PFSK-1 (cell line): ENCODE measurements around the gene KCNIP1.

Source experiments
- FOXP2 ChIP-seq: optimal IDR thresholded peaks from 2 replicates; pipeline ENCODE3; 2011; ENCODE audit warnings: borderline replicate concordance, control low read depth, inconsistent platforms; ENCODE audit not compliant: insufficient read depth; ENCODE audit errors: extremely low read length, extremely low read depth
- POLR2AphosphoS5 ChIP-seq: IDR thresholded peaks from 2 replicates; pipeline ENCODE4 v1.6.1; 2012; ENCODE audit warnings: low read depth, mild to moderate bottlenecking, control low read depth, low read length, moderate library complexity
- REST ChIP-seq, 2 experiments: IDR thresholded peaks; 2 replicates each; pipeline versions ENCODE4 v1.6.1 to v1.8.0; 2011 to 2012; ENCODE audit warnings: low read depth in 2 of 2, low read length in 2 of 2, control low read depth in 1 of 2, inconsistent platforms in 1 of 2, mild to moderate bottlenecking in 1 of 2, moderate library complexity in 1 of 2; ENCODE audit not compliant: insufficient read depth in 1 of 2
- SIN3A ChIP-seq: IDR thresholded peaks from 2 replicates; pipeline ENCODE4 v1.6.1; 2012; ENCODE audit warnings: mild to moderate bottlenecking, low read length, moderate library complexity, borderline replicate concordance; ENCODE audit not compliant: insufficient read depth
- TAF1 ChIP-seq: IDR thresholded peaks from 2 replicates; pipeline ENCODE4 v1.6.1; 2012; ENCODE audit warnings: low read length, control low read depth, borderline replicate concordance; ENCODE audit not compliant: insufficient read depth

KCNIP1 gene

GRCh38 chr5:170715141-170715540 is 211.3 kb downstream of the KCNIP1 start:
- no peak for TF ChIP-seq POLR2AphosphoS5
- TF ChIP-seq FOXP2 = no peak
- no peak for TF ChIP-seq TAF1
- no peak for TF ChIP-seq SIN3A
- no peak for TF ChIP-seq REST (IDR thresholded peaks at IDR 0.05; ENCODE audit: insufficient read depth in 1 of 2, low read depth in 2 of 2, low read length in 2 of 2)

- TF ChIP-seq SIN3A = no peak
- no peak for TF ChIP-seq REST (IDR thresholded peaks at IDR 0.05; ENCODE audit: insufficient read depth in 1 of 2, low read depth in 2 of 2, low read length in 2 of 2)
- TF ChIP-seq POLR2AphosphoS5 = no peak
- no peak for TF ChIP-seq FOXP2
- TF ChIP-seq TAF1 = no peak
Observed at GRCh38 chr5:170716396-170716795, 212.6 kb downstream of the KCNIP1 start.

GRCh38 chr5:170719551-170719950 is 215.7 kb downstream of the KCNIP1 start:
- TF ChIP-seq POLR2AphosphoS5 (no peak), TAF1 (no peak), REST (IDR thresholded peaks at IDR 0.05; ENCODE audit: insufficient read depth in 1 of 2, low read depth in 2 of 2, low read length in 2 of 2) (no peak), SIN3A (no peak), FOXP2 (no peak)

- no peak for TF ChIP-seq SIN3A
- no peak for TF ChIP-seq FOXP2
- no peak for TF ChIP-seq TAF1
- no peak for TF ChIP-seq POLR2AphosphoS5
- no peak for TF ChIP-seq REST (IDR thresholded peaks at IDR 0.05; ENCODE audit: insufficient read depth in 1 of 2, low read depth in 2 of 2, low read length in 2 of 2)
Observed at GRCh38 chr5:170720179-170720578, 216.4 kb downstream of the KCNIP1 start.

- TF ChIP-seq TAF1 (no peak), POLR2AphosphoS5 (no peak), FOXP2 (no peak), REST (IDR thresholded peaks at IDR 0.05; ENCODE audit: insufficient read depth in 1 of 2, low read depth in 2 of 2, low read length in 2 of 2) (no peak), SIN3A (no peak)
Observed at GRCh38 chr5:170720984-170721383, 217.2 kb downstream of the KCNIP1 start.
